CD4-positive, alpha-beta T cell treated with Interleukin-2 at 100 ng/mL for 4 hours (primary cell): ENCODE data around the gene UNC5C.

Source experiments
- DNase-seq: peaks from one replicate; pipeline ENCODE4 v3.0.0-alpha.2; 2020; ENCODE audit warnings: low spot score

The UNC5C gene

GRCh38 chr4:95402299-95402698 lies 146.5 kb downstream of the UNC5C start:
- DNase-seq, result no peak

GRCh38 chr4:95398217-95398616 lies 150.6 kb downstream of the UNC5C start:
- DNase-seq, result no peak

DNA sequence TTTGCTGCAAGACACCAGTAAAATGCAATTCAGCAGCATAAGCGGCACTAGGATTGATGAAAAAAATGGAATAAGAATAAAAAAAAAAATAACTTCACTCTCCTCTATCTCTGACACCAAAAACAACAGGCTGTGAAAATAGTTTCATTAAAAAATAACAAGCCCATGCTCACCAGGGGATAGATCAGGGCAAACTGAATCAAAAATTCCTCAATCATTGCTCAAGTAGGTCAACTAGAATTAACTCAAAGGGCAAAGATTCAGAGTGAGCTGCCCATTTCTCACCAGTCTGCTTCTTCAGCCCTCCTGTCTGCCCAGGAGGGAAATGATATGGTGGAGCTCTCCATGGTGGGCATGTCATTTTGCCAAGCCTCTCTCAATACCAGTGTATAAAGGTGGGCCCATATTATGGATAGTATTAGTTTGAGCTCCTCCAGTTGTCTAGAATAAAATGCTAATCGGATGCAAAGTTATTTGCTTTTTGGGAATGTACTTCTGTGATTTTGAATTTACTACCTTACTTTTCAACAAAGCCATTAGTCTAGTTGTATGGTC lies 153.9 kb downstream of the UNC5C start:
- no peak for DNase-seq

DNA sequence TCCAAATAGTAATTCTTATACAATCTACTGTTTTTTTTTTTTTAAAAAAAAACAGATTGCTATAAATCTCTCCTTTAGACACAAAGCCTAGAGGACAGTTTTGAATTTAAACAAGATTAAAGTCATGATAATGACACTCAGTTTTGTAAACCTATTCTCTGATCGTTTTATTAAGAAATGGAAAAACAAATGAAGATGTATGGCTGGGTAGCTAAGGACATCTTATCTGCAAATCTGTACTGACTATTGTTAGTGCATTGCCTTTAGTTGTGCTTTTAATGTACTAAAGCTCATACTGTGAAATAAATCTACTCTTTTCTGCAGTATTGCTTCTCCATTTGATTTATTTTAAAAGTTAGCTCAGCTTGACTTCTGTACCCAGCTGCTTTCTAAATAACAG lies 155.0 kb downstream of the UNC5C start:
- no peak for DNase-seq

DNA sequence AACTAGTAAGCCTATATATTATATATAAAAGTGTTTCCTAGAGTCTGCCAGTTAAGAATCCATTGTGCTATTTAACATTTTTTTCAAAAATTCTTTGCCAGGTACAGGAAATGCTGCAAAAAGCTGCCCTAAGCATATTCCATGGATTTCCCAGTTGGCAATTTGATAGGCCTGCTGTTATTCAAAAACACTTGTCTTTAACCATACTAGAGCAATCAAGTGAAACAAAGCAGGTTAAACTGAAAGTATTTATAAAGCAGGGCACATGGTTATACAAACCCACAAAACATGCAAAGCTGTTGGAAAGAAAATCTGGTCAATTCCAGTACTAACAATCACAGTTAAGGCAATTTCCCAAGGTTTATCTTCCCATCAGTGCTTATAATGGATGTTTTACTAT lies 159.9 kb downstream of the UNC5C start:
- DNase-seq, result no peak

- DNase-seq, result no peak
Observed at GRCh38 chr4:95387719-95388118, 161.1 kb downstream of the UNC5C start.

- no peak for DNase-seq
Observed at GRCh38 chr4:95386410-95386809, 162.4 kb downstream of the UNC5C start.

DNA sequence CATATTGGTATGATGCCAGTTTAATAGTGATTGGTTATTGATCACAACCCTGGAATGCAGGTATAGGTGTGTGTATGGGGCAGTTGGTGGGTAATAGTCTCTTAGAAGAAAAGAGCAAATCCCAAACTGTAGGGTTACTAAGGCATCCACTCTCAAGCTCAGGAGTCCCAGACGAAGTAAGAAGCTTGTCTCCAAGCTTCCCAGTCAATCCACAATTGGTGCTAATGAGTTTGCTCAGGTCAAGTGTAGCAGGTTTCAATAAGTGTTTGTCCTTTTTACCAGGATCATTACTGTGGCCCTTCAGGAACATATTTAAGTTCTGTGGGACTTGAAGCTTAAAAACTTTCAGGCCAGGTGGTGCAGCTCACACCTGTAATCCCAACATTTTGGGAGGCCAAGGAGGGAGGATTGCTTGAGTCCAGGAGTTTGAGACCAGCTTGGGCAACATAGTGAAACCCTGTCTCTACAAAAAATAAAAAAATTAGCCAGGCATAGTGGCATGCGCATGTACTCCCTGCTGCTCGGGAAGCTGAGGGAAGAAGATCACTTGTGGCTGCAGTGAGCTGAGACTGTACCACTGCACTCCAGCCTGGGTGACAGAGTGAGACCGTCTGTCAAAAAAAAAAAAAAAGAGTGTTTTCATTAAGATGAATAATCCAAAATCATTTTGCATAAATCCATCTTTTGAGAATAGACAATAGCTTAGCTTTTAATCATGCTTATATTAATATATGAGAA lies 166.8 kb downstream of the UNC5C start:
- no peak for DNase-seq

DNA sequence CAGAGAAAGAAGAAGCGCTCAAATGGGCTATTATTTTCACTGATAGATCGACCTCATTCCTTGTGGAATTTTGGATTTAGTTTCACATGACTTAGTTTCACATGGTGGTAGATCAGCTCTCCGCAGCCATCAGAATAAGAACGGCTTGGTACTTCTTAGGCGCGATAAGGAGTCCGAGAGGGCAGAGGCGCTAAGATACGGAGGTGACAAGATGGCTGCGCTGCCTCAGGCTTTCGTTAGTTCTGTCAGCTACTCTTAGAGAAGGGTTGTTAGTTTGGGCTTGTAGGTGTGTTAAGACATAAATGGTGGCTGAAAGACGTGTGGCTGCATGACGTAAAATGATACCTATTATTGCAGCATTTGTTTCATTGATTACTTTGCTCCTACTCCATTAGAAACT lies 169.1 kb downstream of the UNC5C start:
- DNase-seq, result no peak

DNA sequence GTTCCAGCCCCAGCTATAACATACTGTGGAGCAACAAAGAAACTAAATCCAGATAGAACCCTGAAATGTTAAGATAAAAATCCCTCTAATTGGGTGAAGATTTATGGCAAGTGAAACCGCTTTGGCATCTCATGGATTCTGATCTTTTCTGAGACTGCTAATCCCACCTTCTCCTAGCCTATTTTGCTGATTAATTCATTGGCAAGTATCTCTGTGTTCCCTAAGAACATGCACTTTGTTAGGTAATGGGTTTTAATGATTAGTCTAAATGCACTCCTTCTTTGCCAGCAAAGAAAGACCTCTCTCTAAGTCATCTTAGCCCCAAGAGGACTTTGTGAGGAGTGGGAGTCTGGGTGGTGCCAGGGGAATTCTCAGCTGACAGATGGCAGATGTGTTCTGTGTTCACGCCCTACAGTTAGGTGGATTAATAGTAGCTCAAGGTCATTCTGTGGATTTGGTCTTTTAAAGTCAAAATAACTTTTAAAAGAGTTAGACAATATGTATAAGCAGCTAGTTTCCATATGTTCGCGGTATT lies 171.3 kb downstream of the UNC5C start:
- DNase-seq, result no peak

DNA sequence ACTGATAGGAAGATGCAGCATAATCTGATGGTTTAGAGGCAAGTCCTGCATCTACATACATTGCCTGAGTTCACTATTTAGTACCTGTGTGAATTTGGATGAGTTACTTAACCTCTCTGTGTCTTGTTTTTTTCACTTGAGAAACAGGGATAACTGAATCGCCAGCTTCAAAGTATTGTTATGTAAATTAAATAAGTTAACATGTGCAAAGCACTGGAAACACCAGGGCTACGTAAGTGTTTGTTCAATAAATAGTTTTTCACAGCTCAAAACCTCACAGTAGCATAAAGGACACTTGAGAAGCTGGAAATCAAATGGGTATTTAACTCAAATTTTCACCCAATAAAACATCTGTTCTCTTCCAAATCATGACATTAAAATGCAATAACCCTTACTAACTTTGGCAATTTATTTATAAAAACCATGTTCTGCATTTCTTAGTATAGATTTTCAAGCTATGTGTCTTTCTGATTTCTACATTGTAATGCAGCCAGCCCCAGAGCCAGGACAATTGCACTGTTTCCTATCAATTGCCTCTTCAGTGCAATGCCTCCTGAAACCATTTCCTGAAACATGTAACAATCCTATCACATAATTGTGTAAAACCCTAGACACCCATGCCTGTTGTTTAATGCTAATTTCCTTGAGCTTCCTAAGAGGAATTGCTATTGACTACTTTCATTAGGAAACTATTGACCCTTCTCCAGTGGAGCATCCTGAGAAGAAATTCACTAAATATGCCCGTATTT lies 177.1 kb downstream of the UNC5C start:
- DNase-seq, result no peak

DNA sequence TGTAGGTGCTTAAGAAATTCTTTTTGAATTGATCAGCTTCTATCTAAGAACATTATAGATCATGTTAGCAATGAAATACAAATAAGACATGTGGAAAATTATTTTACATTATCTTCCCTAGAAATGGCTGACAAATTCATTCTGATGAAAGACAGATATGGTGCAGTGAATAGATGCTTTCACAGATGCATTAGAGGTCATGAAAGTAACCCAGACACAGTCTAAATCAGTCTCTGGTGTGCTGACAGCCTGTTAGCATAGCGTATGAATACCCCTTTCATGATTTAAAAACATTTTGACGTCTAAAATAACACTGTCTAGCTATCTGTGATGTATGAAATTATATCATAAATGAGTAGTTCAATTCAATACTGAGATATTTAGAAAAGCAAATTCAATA lies 180.9 kb downstream of the UNC5C start:
- no peak for DNase-seq

GRCh38 chr4:95363966-95364365 lies 184.8 kb downstream of the UNC5C start:
- DNase-seq, result no peak

GRCh38 chr4:95363559-95363925 lies 185.2 kb downstream of the UNC5C start:
- no peak for DNase-seq

GRCh38 chr4:95362906-95363558 lies 185.7 kb downstream of the UNC5C start:
- DNase-seq, result no peak

- no peak for DNase-seq
Observed at GRCh38 chr4:95362066-95362465, 186.7 kb downstream of the UNC5C start.

GRCh38 chr4:95361696-95361965 lies 187.1 kb downstream of the UNC5C start:
- DNase-seq, result no peak

DNA sequence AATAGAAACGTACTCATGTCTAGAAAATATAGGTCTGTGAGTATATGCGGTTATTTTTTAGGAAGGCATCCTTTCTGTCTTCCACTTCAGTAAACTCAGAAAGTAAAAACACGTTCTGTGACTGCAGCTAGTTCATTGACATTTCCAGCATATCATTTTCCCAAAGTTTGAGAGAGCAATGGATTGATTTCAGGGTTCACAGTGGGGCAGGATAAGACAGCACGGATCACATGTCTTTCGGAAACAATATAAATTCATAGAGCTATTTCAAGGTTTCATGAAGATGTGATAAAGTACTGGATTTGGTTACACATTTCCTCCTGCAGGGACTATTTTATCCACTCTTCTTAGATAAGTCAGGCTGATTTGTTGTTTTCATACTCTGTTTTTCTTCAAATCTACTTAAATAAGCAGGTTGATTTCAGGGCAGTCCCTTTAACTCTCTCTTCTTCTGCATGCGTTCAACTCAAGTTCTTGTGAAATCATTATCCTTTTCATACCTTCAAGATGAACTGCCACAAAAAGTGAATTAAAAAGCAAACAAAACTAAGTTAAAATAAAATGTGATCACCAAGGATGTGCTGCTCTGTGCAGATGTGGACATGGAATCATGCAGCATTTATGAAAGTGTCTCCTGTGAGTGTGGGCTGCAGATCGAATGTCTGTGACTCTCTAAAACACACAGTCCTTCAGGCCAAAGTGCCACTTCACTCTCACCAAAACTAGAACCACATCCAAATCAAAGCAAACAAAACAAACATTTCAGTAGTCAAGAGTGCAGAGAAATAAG lies 187.7 kb downstream of the UNC5C start:
- no peak for DNase-seq

GRCh38 chr4:95360256-95360903 lies 188.4 kb downstream of the UNC5C start:
- DNase-seq, result no peak

DNA sequence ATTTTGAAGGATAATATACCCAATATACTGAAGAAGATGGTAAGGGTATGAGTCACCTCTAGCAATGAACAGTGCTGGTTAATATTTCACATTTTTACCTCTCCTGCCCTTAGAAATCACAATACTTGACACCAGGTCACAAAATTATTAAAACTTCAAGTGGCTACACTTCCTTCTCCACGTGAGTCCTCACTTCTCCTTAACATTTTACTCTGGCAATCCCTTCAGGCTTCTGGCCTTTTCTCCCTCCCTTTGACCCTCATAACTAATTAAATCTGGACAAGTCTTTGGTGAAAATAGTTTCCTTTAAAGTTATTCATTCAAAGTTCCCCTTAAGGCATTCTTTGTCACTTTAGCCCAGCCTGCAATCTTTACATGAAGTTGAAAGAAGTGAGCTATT lies 190.4 kb downstream of the UNC5C start:
- DNase-seq, result no peak

DNA sequence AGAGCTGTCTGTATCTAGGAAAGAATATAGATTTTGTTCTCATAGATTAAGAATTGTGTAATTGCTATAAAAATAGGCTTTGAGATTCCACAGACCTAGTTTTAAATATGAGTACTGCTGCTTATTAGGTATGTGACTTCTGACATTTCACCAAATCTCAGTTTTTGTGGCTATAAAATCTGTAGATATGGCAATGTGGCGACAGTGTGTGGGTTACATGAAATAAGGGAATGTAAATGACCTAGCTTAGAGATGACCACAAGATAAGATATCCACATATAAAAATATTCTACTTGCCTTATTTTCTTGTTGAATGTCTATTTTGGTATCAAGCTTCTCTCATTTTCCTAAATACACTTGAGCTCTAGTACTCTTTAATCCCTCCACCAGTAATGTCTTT lies 193.8 kb downstream of the UNC5C start:
- DNase-seq, result no peak

DNA sequence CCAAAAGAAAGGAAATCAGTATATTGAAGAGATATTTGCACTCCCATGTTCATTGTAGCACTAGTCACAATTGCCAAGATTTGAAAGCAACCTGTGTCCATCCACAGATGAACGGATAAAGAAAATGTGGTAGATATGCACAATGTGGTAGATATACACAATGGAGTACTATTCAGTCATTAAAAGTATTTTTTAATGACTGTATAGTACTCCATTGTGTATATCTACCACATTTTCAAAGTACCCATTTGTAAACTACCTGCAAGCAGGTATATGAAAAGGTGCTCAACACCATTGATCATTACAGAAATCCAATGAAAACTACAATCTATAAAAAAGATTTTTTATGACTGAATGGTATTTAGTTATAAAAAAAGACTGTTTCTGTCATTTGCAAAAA lies 200.4 kb downstream of the UNC5C start:
- DNase-seq, result no peak
